ENCODE data around the gene MCF2L.
"Not testable (repeated sequence)": the region's sequence is repeated elsewhere in the genome, so short reads cannot be mapped to it uniquely, and the experiment has no call there.

MCF2L gene

DNA sequence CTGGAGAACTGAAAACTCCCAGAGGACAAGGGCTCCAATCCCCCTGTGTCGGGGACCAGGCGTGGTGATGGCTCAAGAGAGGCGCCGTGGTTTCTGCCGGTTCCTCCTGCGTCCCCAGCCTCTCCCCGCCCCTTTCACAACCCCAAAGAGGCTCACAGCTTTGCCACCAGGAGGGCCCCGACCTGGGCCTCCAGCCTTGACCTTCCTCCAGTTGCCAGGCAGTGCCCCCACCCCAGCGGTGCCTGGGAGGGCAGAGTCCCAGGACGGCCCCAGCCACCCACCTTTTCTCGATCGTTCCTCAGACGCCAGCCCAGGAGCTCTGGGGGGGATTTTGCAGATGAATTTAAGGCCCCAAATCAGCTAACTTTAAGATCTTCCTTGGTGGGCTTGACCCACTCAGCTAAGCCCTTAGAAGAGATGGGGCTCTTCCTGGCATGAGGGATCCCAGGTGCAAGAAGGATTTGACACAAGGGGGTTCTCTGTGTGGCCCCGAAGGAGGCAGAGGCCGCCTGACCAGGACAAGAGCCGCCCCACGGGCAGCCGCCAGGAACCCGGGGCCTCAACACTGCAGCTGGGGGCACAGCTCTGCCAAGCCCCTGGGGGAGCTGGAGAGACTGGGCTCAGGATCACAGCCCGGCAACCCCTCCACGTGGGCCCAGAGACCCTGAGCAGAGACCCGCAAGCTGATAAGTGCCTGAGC, 47.0 kb downstream of the MCF2L start:
- DNase-seq (ENCODE audit: low spot score) = no peak

DNA sequence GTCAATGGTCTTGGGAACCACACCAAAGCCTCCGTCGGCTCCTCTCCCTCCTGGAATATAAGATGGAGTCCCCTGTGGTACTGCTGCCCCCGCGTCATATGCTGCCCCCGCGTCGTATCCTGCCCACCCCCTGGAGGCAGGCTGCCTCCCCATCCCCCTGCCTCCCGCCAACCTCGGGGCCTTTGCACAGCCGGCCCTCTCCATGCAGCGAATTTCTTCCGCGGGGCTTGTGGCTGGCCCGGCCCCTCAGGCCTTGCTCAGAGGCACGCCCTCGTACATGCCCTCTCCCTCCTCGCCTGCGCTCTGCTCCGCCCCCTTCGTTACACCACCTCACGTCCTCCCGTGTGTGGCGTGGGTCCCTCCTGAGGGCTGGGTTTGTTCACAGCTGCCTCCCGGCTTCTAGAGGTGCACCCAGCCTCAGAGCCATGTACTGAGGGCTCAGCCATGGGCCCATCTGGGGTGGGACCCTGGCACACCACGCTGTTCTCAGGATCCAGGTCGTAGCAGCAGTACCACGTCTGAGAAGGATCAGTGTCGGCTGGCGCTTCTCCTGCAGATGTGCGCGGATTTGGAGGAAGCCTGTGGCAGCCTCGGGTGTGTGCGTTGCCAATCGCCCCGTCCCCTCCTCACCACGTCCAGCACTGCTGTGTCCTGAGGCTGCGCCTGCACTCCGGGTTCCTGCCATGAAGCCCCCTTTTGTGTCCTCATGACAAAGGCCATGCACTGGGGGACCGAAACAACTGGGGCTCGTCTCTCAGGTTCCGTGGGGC, 47.7 kb downstream of the MCF2L start:
- DNase-seq (ENCODE audit: low spot score) = no peak

DNA sequence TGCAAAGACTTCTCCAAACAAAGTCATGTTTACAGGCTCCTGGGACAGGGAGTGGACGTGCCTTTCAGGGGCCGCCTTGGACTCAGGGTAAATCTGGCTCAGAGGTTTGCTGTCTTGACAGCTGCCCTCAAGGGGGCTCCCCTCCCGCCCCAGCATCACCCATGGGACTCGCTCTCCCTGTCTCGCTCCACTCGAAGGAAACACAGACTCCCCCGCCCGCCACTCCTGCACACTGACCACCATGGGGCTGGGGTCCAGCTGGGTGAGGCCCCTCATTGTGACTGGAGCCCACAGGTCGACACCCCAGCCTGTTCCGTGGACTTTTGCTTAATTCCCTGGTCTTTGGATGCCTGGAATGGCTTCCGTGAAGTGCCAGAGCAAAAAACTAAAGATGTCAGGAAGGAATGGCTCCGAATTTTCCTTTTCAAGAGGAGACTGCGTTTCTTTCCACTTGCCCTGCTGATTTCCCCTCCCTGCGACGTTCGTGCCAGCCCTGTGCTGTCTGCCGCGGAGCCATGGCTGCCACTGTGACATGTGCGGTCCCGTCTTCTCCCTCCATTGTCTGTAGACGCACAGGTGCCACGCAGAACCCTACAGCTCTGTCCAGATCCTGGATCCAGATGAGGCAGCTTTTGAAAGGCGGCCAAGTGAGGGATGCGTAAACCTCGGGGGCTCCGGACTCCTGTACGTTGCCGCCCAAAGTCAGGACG, 48.6 kb downstream of the MCF2L start:
- DNase-seq (ENCODE audit: low spot score) = no peak

DNA sequence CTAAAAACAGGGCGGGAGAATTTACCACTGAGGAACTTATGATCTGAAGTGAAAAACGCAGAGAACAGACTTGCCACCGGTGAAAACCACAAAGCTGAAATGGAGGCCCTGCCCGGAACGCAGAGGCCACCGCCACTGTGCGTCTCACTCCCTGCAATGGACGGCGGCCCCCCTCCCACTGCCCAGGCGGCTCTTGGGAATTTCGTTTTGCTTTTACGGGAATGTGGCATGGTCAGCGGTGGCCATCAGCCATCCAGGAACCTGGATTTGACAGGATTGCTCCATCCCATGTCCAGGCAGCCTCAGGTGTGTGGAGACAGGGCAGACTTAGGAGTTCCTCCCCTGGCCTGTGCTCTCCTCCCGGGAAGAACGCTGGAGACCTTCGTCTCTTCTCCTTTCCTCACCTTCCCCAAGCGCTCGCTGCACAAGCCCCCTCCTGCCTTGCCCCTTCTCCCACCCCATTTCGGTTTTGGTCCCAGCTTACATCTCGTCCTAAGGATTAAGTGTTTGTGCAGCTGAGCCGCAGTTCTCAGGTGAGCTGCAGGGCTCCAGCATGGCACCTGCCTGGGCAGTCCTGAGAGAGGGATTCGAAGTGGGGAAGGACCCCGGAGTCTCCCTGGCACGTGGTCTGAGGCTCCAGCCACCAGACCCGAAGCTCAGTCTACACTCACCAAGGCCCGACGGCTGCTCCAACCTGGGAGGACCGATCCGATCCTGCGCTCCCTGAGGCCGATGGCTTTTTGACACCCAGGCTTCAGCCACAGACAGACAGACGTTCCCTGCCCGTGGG, 49.9 kb downstream of the MCF2L start:
- DNase-seq (ENCODE audit: low spot score) = no peak

DNA sequence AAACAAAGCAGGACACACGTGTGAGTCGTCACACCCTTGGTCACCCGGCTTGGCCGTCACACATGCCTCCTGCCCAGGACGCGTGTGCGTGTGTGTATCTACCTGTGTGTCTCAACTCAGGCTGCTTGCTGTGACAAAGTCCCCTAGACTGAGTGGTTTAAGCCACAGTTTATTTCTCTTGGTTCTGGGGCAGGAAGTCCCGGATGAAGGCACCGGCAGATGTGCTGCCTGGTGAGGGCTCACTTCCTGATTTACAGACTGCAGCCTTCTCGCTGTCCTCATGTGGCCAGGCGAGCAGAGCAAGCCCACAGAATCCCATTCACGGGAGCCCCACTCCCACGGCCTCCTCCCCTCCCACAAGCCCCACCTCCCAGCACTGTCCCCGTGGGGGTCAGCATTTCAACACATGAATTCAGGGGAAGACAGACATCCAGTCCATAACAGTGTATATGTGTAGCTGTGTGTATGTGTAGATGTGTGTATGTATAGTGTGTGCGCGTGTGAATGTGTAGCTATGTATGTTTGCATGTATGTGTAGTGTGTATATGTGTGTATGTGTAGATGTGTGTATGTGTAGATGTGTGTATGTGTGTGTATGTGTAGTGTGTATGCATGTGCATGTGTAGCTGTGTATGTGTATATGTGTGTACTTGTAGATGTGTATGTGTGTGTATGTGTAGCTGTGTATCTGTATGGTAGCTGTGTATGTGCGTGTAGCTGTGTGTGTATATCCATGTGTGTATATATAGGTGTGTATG, 51.5 kb downstream of the MCF2L start:
- DNase-seq (ENCODE audit: low spot score) = no peak

- DNase-seq (ENCODE audit: low spot score) = no peak
Measured at GRCh38 chr13:113021391-113021790, 52.4 kb downstream of the MCF2L start.

GRCh38 chr13:113021811-113022210, 52.8 kb downstream of the MCF2L start:
- DNase-seq (ENCODE audit: low spot score) = no peak

DNA sequence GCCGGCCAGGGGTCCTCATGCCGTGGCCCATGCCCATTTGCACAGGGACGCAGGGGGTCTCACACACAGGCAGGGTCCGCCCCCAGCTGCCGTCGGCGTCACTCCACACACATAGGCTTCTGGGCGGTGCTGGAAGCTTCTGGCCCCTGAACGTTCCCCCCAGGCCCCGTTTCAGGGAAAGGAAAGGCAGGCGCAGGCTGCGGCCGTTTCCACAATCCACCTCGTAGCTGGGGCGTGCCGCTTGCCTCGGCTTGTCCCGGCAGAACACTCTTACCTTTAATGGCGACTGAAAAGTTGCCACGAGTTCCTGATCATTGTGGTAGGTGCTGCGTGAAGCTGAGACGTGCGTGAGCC, 53.4 kb downstream of the MCF2L start:
- no peak for DNase-seq (ENCODE audit: low spot score)

DNA sequence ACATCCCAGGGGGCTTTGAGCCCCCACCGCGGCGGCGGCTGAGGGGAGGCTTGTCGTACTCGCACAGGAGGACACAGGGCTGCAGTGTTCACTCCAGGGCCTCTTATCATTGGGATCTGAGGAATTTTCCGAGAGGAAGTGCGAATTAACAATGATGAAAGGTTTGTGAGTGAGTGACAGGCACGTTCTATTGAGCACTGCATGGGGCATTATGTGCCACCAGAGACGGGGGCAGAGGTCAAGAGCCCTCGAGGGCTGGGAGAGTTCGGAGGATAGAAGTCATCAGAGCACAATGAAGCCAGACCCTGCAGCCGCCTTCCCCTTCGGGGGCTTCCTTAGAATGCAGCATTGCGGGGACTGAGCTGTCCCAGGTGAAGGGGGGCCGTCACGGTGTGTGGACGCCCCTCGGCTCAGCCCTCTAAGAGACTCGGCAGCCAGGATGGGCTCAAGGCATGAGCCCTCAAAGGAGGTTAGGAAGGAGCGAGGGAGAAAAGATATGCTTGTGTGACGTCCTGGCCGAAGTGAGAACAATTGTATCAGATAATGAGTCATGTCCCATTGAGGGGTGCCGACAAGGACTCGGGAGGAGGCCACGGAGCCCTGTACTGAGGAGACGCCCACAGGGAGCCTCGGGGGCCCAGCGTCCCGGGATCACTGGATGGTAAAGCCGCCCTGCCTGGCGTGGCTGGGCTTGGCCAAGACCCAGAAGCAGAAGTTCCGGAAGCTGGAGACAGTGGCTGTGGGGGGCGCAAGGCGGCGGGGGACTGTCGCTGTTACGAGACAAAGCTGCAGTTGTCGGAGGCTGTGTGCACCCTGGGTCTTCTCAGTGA, 53.9 kb downstream of the MCF2L start:
- peak; percentile 65 for DNase-seq (ENCODE audit: low spot score)

DNA sequence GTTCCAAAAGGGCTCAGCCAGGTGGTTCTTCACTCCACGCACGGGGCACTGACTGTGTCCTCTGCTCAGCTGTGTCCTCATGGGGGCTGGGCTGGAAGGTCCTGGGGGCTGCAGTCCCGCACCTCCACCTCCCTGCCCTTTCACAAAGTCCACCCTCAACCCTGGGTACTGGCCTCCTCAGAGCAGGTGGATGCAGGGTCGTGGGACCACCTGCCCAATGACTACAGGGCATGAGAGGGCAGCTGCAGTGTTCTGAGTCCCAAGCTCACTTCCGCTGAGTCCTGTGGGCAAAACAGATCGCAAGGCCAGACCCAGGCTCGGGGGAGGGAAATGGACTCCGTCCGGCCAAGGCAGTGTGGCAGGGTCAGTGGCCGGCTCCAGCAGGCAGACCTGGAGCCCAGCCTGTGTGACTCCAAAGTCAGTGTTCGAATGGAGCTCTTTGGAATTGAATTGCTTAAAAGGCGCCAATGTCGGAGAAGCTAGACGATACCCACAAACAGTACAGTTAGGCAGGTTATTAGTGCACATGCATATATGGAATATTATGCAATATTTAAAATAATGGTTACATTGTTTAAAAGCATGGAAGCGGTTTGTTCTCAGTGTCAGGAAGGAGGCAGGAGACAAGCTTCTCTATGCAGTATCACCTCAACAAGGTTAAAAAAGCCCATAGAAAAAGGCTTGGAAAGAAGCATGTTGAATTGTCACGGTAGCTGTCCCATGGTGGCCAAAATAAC, 54.8 kb downstream of the MCF2L start:
- DNase-seq (ENCODE audit: low spot score) = no peak

DNA sequence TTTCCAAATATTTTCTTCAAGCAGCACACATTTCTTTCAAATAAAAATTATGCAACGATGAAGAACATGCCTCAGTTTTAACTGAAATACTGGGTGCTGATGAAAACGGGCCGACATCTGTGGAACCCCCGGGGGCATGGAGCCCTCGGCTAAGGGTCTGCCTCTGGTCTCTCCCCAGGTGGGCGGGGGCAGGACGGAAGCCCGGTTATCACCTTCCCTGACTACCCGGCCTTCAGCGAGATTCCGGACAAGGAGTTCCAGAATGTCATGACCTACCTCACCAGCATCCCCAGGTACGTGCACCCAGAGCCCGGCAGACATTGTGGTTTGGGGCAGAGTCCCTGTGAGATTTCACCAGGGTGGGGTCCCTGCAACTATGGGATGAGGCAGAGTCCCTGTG, 55.5 kb downstream of the MCF2L start:
- DNase-seq (ENCODE audit: low spot score) = no peak

GRCh38 chr13:113026391-113026910, 57.4 kb downstream of the MCF2L start:
- DNase-seq (ENCODE audit: low spot score) = no peak

GRCh38 chr13:113027095-113027494, 58.1 kb downstream of the MCF2L start:
- no peak for DNase-seq (ENCODE audit: low spot score)

DNA sequence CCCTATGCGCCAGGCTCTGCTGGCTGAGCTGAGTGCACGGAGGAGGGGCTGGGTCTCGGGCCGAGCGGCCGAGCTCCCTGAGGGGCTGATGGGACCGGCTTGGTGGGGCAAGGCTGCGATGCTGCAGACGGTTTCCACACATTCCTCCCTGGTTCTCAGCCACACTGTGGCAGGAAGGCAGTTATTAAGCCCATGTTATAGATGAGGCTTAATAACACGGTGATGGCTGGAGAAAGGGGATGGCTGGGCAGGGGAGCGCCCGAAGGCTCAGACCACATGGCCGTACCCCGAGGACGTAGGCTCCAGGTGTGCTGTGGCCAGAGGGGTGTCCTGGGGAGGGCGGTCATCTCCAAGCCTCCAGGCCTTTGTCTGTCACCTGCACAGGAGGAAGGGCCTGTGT, 58.6 kb downstream of the MCF2L start:
- DNase-seq (ENCODE audit: low spot score) = no peak

DNA sequence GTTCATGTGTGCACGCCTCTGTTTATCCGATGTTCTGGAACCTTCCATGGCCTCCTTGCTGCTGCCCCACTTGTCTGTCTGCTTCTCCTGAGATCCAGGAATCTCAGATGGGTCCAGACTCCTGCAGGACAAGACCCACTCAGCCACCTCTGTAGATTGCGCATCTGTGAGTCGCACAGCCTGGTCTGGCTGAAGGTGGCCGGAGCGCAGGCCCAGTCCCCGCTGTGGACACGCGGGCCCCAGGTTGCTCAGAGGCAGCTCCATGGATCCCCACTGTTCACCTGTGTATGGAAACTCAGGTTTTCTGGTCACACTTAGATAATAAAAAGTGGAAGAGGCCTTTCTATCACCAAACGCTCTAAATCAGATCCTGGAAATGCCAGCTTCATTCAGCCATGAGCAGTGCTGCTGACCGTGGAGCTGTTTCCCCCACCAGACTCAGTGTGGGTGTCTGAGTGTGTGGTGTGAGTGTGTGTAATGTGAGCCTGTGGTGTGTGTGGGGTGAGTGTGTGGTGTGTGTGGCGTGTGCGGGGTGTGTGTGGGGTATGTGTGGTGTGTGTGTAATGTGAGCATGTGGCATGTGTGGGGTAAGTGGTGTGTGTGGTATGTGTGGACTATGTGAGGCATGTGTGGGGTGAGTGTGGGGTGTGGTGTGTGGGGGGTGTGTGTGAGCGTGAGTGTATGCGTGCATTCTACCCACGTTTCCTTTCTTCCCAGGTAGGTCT, 59.5 kb downstream of the MCF2L start:
- no peak for DNase-seq (ENCODE audit: low spot score)

- no peak for DNase-seq (ENCODE audit: low spot score)
Measured at GRCh38 chr13:113029061-113029445, 60.0 kb downstream of the MCF2L start.

GRCh38 chr13:113029487-113030258, 60.7 kb downstream of the MCF2L start:
- DNase-seq (ENCODE audit: low spot score) = no peak

- not testable (repeated sequence) for DNase-seq (ENCODE audit: low spot score)
Measured at GRCh38 chr13:113030259-113030640, 61.2 kb downstream of the MCF2L start.

Data from kidney capillary endothelial cell (primary cell).